Lung (tissue), 12 donors: ENCODE measurements around the gene BCR. TPM values are rescaled to one million over a fixed set of nuclear protein-coding genes. Genes with fewer than 3 reads are reported as not detected.
A peak's percentile ranks its signal among the peaks of the same experiment; 100 is the strongest.

Source experiments
- ATAC-seq: fragments of 200-7000 bp; cut with Tn5 transposase; one replicate; pipeline ENCODE4 v1.9.1; 2020; ENCODE audit warnings: moderate number of reproducible peaks; ENCODE audit not compliant: insufficient read depth, low FRiP score
- DNase-seq, 3 donors: peaks; one replicate each; pipeline ENCODE4 v3.0.0-alpha.2; 2013 to 2017
- H3K27ac ChIP-seq, 2 donors: one replicate each; pipeline ENCODE4 v1.5.1; 2013; ENCODE audit warnings: mild to moderate bottlenecking in 2 of 2, moderate library complexity in 2 of 2, control low read depth in 1 of 2, inconsistent platforms in 1 of 2, low read depth in 1 of 2, low read length in 1 of 2
- H3K27me3 ChIP-seq, 3 donors: one replicate each; pipeline ENCODE4 v1.5.1; 2013; ENCODE audit warnings: low read length in 2 of 3; ENCODE audit not compliant: control insufficient read depth in 3 of 3, insufficient read depth in 3 of 3
- H3K36me3 ChIP-seq, 4 donors: one replicate each; pipeline ENCODE4 v1.5.1; 2013; ENCODE audit warnings: low read length in 4 of 4, mild to moderate bottlenecking in 1 of 4, moderate library complexity in 1 of 4; ENCODE audit not compliant: control insufficient read depth in 4 of 4, insufficient read depth in 4 of 4
- H3K4me1 ChIP-seq, 5 donors: one replicate each; pipeline ENCODE4 v1.5.1; 2013; ENCODE audit warnings: low read length in 5 of 5, mild to moderate bottlenecking in 2 of 5, moderate library complexity in 1 of 5; ENCODE audit not compliant: control insufficient read depth in 5 of 5, insufficient read depth in 5 of 5
- H3K4me3 ChIP-seq: one replicate; pipeline ENCODE4 v1.5.1; 2013; ENCODE audit warnings: mild to moderate bottlenecking, control low read depth, moderate library complexity
- H3K9ac ChIP-seq, 2 donors: one replicate each; pipeline ENCODE4 v1.5.1; 2013; ENCODE audit warnings: low read length in 2 of 2, control low read depth in 1 of 2; ENCODE audit not compliant: insufficient read depth in 1 of 2
- H3K9me3 ChIP-seq, 4 donors: one replicate each; pipeline ENCODE4 v1.5.1; 2013; ENCODE audit warnings: low read length in 3 of 4, mild to moderate bottlenecking in 1 of 4, moderate library complexity in 1 of 4; ENCODE audit not compliant: control insufficient read depth in 4 of 4, insufficient read depth in 3 of 4
- WGBS, 2 donors: extraction: QIAGEN DNeasy Blood & Tissue Kit; methylation state at CpG; one replicate each; pipeline ENCODE4 v1.1.7; 2013; 5-methylcytosine and 5-hydroxymethylcytosine counted together
- polyA plus RNA-seq, 2 donors: library from polyadenylated mRNA; stranded (reverse); fragments of 200-250 nt; gene quantifications; one replicate each; pipeline ENCODE4 v1.2.1, GENCODE V29; 2013
- total RNA-seq, 2 donors: library from RNA; depleted of rRNA in 1 of 2; stranded (reverse); fragments of >200 nt in 1 of 2; gene quantifications; one replicate each; pipeline ENCODE4 v1.2.1, GENCODE V29; 2014 to 2021
- TF ChIP-seq, protein P1 (sequence below): IDR thresholded peaks from 2 replicates; pipeline ENCODE4 v1.5.1; 2012; ENCODE audit warnings: mild to moderate bottlenecking; ENCODE audit errors: control extremely low read depth, extremely low read depth
- donor health status: control.
- donor health status: control.
- donor health status: Bipolar disorder and iron deficiency.
- donor health status: healthy.
- donor health status: DM: yes; HTN: yes; CAD: no.

The BCR gene
- total and polyA plus RNA-seq, 4 donors, result 21.8 to 67.3 (median 31.8) TPM

DNA sequence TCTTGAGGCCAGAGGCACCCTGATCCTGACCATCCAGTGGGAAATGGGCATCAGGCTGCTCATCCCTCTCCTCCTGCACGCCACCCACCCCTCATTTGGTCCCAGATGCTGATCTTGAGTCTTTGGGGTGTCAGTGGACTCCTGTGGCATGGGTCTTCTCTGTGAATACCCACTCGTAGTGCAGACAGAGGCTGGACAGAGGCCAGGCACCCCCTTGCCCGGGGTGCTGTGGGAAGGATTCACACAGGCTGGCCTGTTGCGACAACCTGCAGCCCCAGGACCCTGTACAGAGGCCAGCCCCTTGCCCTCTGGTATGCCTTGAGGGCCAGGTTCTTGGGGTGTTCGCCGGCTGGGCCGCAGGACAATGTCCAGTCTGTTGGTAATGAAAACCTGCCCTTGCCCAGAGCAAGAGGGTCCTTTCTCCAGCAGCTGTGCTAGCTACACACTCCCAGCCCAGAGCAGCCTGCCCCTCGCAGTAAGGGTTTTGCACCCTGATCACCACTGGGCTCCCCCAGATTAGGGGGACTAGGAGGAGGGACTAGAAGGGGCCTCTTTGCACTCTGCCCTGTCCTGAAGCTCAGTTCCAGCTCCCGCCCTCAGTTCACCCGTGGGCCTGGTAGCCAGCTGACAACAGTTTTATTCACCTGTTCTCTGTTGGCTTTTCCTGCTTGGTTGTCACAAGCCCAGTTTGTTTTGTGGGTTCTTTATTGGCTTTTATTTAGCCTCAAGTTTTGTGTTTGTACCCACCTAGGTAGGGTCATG, 76.0 kb downstream of the BCR start:
- TF ChIP-seq, protein P1, sequence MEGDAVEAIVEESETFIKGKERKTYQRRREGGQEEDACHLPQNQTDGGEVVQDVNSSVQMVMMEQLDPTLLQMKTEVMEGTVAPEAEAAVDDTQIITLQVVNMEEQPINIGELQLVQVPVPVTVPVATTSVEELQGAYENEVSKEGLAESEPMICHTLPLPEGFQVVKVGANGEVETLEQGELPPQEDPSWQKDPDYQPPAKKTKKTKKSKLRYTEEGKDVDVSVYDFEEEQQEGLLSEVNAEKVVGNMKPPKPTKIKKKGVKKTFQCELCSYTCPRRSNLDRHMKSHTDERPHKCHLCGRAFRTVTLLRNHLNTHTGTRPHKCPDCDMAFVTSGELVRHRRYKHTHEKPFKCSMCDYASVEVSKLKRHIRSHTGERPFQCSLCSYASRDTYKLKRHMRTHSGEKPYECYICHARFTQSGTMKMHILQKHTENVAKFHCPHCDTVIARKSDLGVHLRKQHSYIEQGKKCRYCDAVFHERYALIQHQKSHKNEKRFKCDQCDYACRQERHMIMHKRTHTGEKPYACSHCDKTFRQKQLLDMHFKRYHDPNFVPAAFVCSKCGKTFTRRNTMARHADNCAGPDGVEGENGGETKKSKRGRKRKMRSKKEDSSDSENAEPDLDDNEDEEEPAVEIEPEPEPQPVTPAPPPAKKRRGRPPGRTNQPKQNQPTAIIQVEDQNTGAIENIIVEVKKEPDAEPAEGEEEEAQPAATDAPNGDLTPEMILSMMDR, result no peak
- H3K9me3 ChIP-seq, result no peaks in the 10 kb centered on the region
- ATAC-seq (no peak), DNase-seq (no peak)
- peak overlapping the region in 1 of 2 donors; percentile 23 for H3K27ac ChIP-seq
- peaks cover 0 to 24% (median 0%) of the 10 kb centered on the region in 5 donors for H3K4me1 ChIP-seq
- H3K36me3 ChIP-seq, result peaks cover 0 to 25% (median under 1%) of the 10 kb centered on the region in 4 donors
- WGBS, 2 donors, result 94 to 97% methylated on average over 10 of the region's 10 CpGs
- H3K9ac ChIP-seq, result no peak overlapping the region
- no peaks in the 10 kb centered on the region for H3K27me3 ChIP-seq
- no peak overlapping the region for H3K4me3 ChIP-seq

DNA sequence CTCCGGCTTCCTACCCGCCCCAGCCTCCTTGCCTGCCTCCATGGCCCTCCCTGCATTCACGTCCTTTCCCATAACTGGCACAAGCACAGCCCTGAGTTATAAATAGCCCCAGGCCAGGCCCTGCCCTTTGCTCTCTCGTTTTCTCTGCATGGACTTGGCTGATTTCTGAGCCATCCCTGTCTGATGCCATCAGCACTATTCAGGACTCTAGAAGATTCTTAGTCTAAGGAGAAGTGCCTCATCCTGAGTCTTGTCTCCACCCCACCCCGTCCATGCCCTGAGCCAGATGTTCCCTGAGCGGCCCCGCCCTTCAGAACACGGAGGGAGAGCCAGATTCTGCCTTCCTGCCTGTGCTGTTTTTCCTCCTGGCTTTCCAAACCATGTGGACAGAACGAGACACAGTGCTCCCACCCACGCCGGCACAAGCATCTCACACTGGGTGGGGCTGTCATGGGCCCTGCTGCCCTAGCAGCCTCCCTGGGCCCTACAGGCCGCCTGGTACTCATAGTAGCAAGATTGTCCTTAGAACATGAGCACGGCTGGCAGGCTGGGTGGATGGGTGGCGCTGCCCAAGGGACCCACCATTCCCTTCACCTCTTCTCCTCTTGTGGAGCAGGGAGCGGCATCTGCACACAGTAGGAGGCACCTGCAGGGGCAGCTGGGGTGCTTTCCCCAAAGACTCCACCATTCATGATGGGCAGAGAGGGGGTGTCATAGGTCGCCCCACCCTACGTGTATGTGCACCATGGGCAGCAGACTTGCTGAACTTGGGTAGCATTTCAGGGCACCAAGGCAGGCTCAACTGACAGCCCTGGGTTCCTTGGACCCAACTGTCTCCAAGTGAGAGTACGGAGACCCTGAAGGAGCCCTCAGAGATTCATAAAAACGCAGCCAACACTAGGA, 76.9 kb downstream of the BCR start:
- Histone ChIP-seq H3K4me3 (no peak overlapping the region), H3K27me3 (no peaks in the 10 kb centered on the region), H3K9me3 (no peaks in the 10 kb centered on the region), H3K9ac (no peak overlapping the region), H3K4me1 (peaks cover 0 to 18% (median 0%) of the 10 kb centered on the region in 5 donors), H3K27ac (peak overlapping the region in 1 of 2 donors; percentile 23), H3K36me3 (peaks cover 0 to 32% (median 1%) of the 10 kb centered on the region in 4 donors)
- WGBS, 2 donors, result 61 to 75% methylated on average over 19 of the region's 19 CpGs
- ATAC-seq (peak; percentile 44), DNase-seq (no peak)
- TF ChIP-seq, protein P1, result no peak

DNA sequence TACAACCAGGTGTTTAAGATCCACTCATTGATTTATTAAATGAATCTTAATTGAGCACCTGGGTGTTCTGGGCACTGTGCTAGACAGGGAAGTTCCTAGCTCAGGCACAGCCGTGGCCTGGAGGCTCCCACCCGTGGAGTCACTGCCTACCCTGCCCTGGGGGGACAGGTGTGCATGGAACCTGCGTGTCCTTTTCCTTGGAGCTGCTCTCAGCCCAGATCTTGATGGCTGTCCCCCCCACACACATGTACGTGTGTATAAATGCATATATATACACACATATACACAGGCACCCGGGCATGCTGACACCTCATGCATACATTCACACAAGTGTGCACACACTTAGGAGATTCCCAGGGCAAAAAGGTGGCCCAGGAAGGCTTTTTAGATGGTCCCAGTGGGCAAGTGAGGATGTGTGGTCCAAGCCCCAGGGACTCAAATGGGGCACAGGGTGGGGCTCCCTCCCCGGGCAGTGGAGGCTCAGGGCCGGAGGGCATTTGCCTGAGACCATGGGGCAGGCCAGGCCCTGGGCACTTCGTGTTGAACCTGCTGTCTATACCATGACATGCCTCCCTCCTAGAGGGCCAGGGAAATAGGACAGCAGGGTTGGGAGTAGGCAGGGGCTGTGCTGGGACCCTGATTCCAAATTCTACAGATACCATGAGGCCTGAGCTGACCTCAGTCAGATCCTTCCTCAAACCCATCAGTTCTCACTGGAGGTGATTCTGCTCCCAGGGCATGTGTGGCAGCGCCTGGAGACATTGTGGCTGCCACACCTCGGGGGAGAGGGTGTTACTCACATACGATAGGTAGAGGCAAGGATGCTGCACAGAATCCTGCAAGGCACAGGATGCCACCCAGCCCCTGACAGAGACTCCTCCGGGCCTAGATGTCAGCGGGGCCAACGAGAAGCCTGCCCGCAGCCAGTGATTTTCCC, 77.8 kb downstream of the BCR start:
- H3K27me3 ChIP-seq, result no peaks in the 10 kb centered on the region
- 94% methylated on average over 15 of the region's 15 CpGs for WGBS, 2 donors
- H3K4me3 ChIP-seq, result no peak overlapping the region
- DNase-seq (no peak), ATAC-seq (no peak)
- no peak overlapping the region for H3K9ac ChIP-seq
- no peak overlapping the region for H3K27ac ChIP-seq
- peaks cover 0 to 18% (median 0%) of the 10 kb centered on the region in 5 donors for H3K4me1 ChIP-seq
- H3K9me3 ChIP-seq, result no peaks in the 10 kb centered on the region
- peaks cover 0 to 40% (median 1%) of the 10 kb centered on the region in 4 donors for H3K36me3 ChIP-seq
- TF ChIP-seq, protein P1, result no peak
